Motor neuron (in vitro differentiated cells): ENCODE measurements around the gene CD79B. TPM values are rescaled to one million over a fixed set of nuclear protein-coding genes. Genes with fewer than 3 reads are reported as not detected.

Experiments used
- ATAC-seq, 8 experiments: fragments of 200-7000 bp; cut with Tn5 transposase; replicated peaks in 6 of 8; 2 replicates each; pipeline ENCODE4 v1.8.0; 2021; ENCODE audit warnings: mild to moderate bottlenecking in 8 of 8, moderate library complexity in 8 of 8
- H3K27ac ChIP-seq, 2 donors: fragments of 250-450 bp; sonication (Bioruptor Pico); 2 replicates each; pipeline ENCODE4 v1.9.0; 2021; ENCODE audit warnings: antibody characterized with exemption in 2 of 2, mild to moderate bottlenecking in 2 of 2, moderate library complexity in 1 of 2
- H3K4me1 ChIP-seq, 2 donors: fragments of 250-450 bp; sonication (Bioruptor Pico); replicated peaks in 1 of 2; 2 replicates each; pipeline ENCODE4 v1.6.1; 2021; ENCODE audit warnings: antibody characterized with exemption in 2 of 2, mild to moderate bottlenecking in 2 of 2, moderate library complexity in 1 of 2
- H3K4me3 ChIP-seq, 5 donors: fragments of 250-450 bp; sonication (Bioruptor Pico); 2 replicates each; pipeline ENCODE4 v1.9.0; 2021; ENCODE audit warnings: antibody characterized with exemption in 5 of 5, mild to moderate bottlenecking in 5 of 5, moderate library complexity in 4 of 5
- WGBS, 10 experiments: fragments of 450-650 bp; shearing (Covaris generic); methylation state at CpG; one replicate each; pipeline ENCODE4 v1.0.0; 2022; 5-methylcytosine and 5-hydroxymethylcytosine counted together
- in situ Hi-C, 9 experiments: fragments of 400-800 bp; cut with MboI; loops; one replicate each; pipeline ENCODE4 v1.15.0; 2021; ENCODE audit warnings: low sequenced_read_pairs in 9 of 9, low pct_unique_long_range_greater_than_20kb in 2 of 9; ENCODE audit not compliant: unreplicated experiment in 9 of 9
- total RNA-seq, 8 experiments: library from RNA; unstranded; fragments of 300-600 nt; gene quantifications; 2 replicates each; pipeline versions ENCODE4 v1.2.3 to v1.2.4, GENCODE V29; 2022

The CD79B gene
- total RNA-seq, 8 experiments from 2014 or later: 0.14 to 2.1 (median 0.94) TPM; not detected in 1

GRCh38 chr17:63937920-63938319 is 5.8 kb upstream of the CD79B start:
- H3K27ac ChIP-seq: no peak overlapping the region
- 40 to 89% (median 84%) methylated on average over 2 to 4 of the region's 4 CpGs; no CpG with 5 or more reads in 7 of the 10 experiments for WGBS, 10 experiments
- no peak for ATAC-seq
- in situ Hi-C loops: loop anchor here in 2 of 9 experiments (25.0 kb wide), 1 partner anchor 199 kb away; the partner anchor contains the start of gene ERN1 (in 2 of the 2)
- H3K4me1 ChIP-seq: no peaks in the 10 kb centered on the region
- H3K4me3 ChIP-seq: no peak overlapping the region

- H3K4me1 ChIP-seq: peaks cover 0 to under 1% of the 10 kb centered on the region in 2 donors
Measured at GRCh38 chr17:63937319-63937718, 5.2 kb upstream of the CD79B start.

GRCh38 chr17:63934183-63935112 is 2.3 kb upstream of the CD79B start:
- peak in 2 of 8 experiments; percentile 33 to 58 for ATAC-seq
- H3K27ac ChIP-seq: no peak overlapping the region
- WGBS, 10 experiments: 0 to 100% (median 67%) methylated on average over 1 to 4 of the region's 21 CpGs; no CpG with 5 or more reads in 5 of the 10 experiments
- peaks cover 0 to 7% of the 10 kb centered on the region in 2 donors for H3K4me1 ChIP-seq
- in situ Hi-C loops: loop anchor here in 2 of 9 experiments (25.0 kb wide), 1 partner anchor 203 kb away; the partner anchor contains the start of gene ERN1 (in 2 of the 2)
- H3K4me3 ChIP-seq: no peak overlapping the region

More at GRCh38 chr17:63937319-63937718, 5.2 kb upstream of the CD79B start:
- Histone ChIP-seq H3K4me3 (no peak overlapping the region), H3K27ac (no peak overlapping the region)
- no peak for ATAC-seq
- in situ Hi-C loops: loop anchor here in 2 of 9 experiments (25.0 kb wide), 1 partner anchor 200 kb away; the partner anchor contains the start of gene ERN1 (in 2 of the 2)
- WGBS, 10 experiments: 0 to 96% (median 75%) methylated on average over 1 to 5 of the region's 6 CpGs; no CpG with 5 or more reads in 4 of the 10 experiments

GRCh38 chr17:63933598-63933997 is 1.5 kb upstream of the CD79B start:
- no peak for ATAC-seq
- in situ Hi-C loops: loop anchor here in 2 of 9 experiments (25.0 kb wide), 1 partner anchor 204 kb away; the partner anchor contains the start of gene ERN1 (in 2 of the 2)
- Histone ChIP-seq H3K4me1 (peaks cover 0 to 7% of the 10 kb centered on the region in 2 donors), H3K4me3 (no peak overlapping the region), H3K27ac (no peak overlapping the region)
- WGBS, 10 experiments: 22 to 100% (median 100%) methylated on average over 1 to 8 of the region's 8 CpGs; no CpG with 5 or more reads in 5 of the 10 experiments

GRCh38 chr17:63932721-63933120 is 590 bp upstream of the CD79B start:
- in situ Hi-C loops: loop anchor here in 2 of 9 experiments (25.0 kb wide), 1 partner anchor 205 kb away; the partner anchor contains the start of gene ERN1 (in 2 of the 2)
- H3K4me1 ChIP-seq: peaks cover 0 to 7% of the 10 kb centered on the region in 2 donors
- H3K4me3 ChIP-seq: no peak overlapping the region
- no peak for ATAC-seq
- no peak overlapping the region for H3K27ac ChIP-seq
- 83 to 100% (median 100%) methylated on average over 1 of the region's 4 CpGs; no CpG with 5 or more reads in 7 of the 10 experiments for WGBS, 10 experiments

GRCh38 chr17:63930951-63931575 is 1.1 kb downstream of the CD79B start:
- 77% methylated on average over 5 of the region's 16 CpGs; no CpG with 5 or more reads in 9 of the 10 experiments for WGBS, 10 experiments
- H3K4me3 ChIP-seq: no peak overlapping the region
- no peak overlapping the region for H3K27ac ChIP-seq
- in situ Hi-C loops: loop anchor here in 2 of 9 experiments (25.0 kb wide), 1 partner anchor 206 kb away; the partner anchor contains the start of gene ERN1 (in 2 of the 2)
- H3K4me1 ChIP-seq: peaks cover 0 to 7% of the 10 kb centered on the region in 2 donors
- ATAC-seq: peak in 4 of 8 experiments; percentile 24 to 73 (median 49)

- peaks cover 0 to 7% of the 10 kb centered on the region in 2 donors for H3K4me1 ChIP-seq
- ATAC-seq: peak in 4 of 8 experiments; percentile 43 to 65 (median 47)
- no peak overlapping the region for H3K27ac ChIP-seq
- 50 to 98% (median 83%) methylated on average over 2 to 11 of the region's 24 CpGs; no CpG with 5 or more reads in 4 of the 10 experiments for WGBS, 10 experiments
- in situ Hi-C loops: loop anchor here in 3 of 9 experiments (10.0 to 25.0 kb wide), 2 partner anchors 85 to 207 kb away; partner anchors contain the start of gene ERN1 (in 2 of the 3)
- no peak overlapping the region for H3K4me3 ChIP-seq
Measured at GRCh38 chr17:63929860-63930766, 2.0 kb downstream of the CD79B start.

GRCh38 chr17:63928966-63929695 is 3.0 kb downstream of the CD79B start:
- in situ Hi-C loops: loop anchor here in 3 of 9 experiments (10.0 to 25.0 kb wide), 2 partner anchors 86 to 208 kb away; partner anchors contain the start of gene ERN1 (in 2 of the 3)
- peaks cover 0 to 7% of the 10 kb centered on the region in 2 donors for H3K4me1 ChIP-seq
- ATAC-seq: no peak
- H3K27ac ChIP-seq: no peak overlapping the region
- H3K4me3 ChIP-seq: no peak overlapping the region
- 63 to 80% (median 80%) methylated on average over 1 to 2 of the region's 10 CpGs; no CpG with 5 or more reads in 7 of the 10 experiments for WGBS, 10 experiments

GRCh38 chr17:63928172-63928666 is 3.9 kb downstream of the CD79B start:
- Histone ChIP-seq H3K27ac (no peak overlapping the region), H3K4me1 (peaks cover 0 to 7% of the 10 kb centered on the region in 2 donors), H3K4me3 (no peak overlapping the region)
- 60 to 95% (median 83%) methylated on average over 3 to 5 of the region's 10 CpGs; no CpG with 5 or more reads in 6 of the 10 experiments for WGBS, 10 experiments
- no peak for ATAC-seq
- in situ Hi-C loops: loop anchor here in 3 of 9 experiments (10.0 to 25.0 kb wide), 2 partner anchors 87 to 209 kb away; partner anchors contain the start of gene ERN1 (in 2 of the 3)

- in situ Hi-C loops: loop anchor here in 3 of 9 experiments (10.0 to 25.0 kb wide), 2 partner anchors 87 to 210 kb away; partner anchors contain the start of gene ERN1 (in 2 of the 3)
- Histone ChIP-seq H3K4me1 (peaks cover 0 to 7% of the 10 kb centered on the region in 2 donors), H3K27ac (no peak overlapping the region), H3K4me3 (no peak overlapping the region)
- 30 to 100% (median 77%) methylated on average over 1 to 3 of the region's 8 CpGs; no CpG with 5 or more reads in 5 of the 10 experiments for WGBS, 10 experiments
- no peak for ATAC-seq
Measured at GRCh38 chr17:63927464-63928171, 4.5 kb downstream of the CD79B start.
